Loucy (cell line): ENCODE measurements around the gene CBX4.

Experiments
- H2AFZ ChIP-seq: fragments of 200-600 bp; sonication (generic); 2 replicates; pipeline ENCODE4 v1.6.0; 2016; ENCODE audit warnings: antibody characterized with exemption, mild to moderate bottlenecking, low read length, moderate library complexity
- H3F3A ChIP-seq: fragments of 200-600 bp; 2 replicates; pipeline ENCODE4 v1.6.0; 2016; ENCODE audit warnings: antibody characterized with exemption, low read depth, mild to moderate bottlenecking
- H3K27me3 ChIP-seq: fragments of 200-600 bp; sonication (generic); 2 replicates; pipeline ENCODE4 v1.6.1; 2014; ENCODE audit warnings: low read length, mild to moderate bottlenecking; ENCODE audit not compliant: insufficient read depth, poor library complexity, severe bottlenecking
- H3K36me3 ChIP-seq: fragments of 200-600 bp; sonication (generic); 2 replicates; pipeline ENCODE4 v1.6.1; 2016; ENCODE audit warnings: low read length; ENCODE audit not compliant: insufficient read depth
- H3K4me1 ChIP-seq: fragments of 200-600 bp; sonication (generic); 2 replicates; pipeline ENCODE4 v1.5.1; 2014; ENCODE audit warnings: low read length, mild to moderate bottlenecking; ENCODE audit not compliant: insufficient read depth, poor library complexity, severe bottlenecking
- H3K4me2 ChIP-seq: fragments of 200-600 bp; sonication (generic); 2 replicates; pipeline ENCODE4 v1.6.0; 2014; ENCODE audit warnings: antibody characterized with exemption, low read length, low read depth, mild to moderate bottlenecking; ENCODE audit not compliant: poor library complexity, severe bottlenecking
- H3K4me3 ChIP-seq: fragments of 200-600 bp; sonication (generic); 2 replicates; pipeline ENCODE4 v1.5.1; 2014; ENCODE audit warnings: low read length, mild to moderate bottlenecking, mixed read lengths; ENCODE audit not compliant: poor library complexity, severe bottlenecking
- H3K79me2 ChIP-seq: fragments of 200-600 bp; sonication (generic); 2 replicates; pipeline ENCODE4 v1.6.1; 2014; ENCODE audit warnings: low read length; ENCODE audit not compliant: insufficient read depth
- H3K9ac ChIP-seq: fragments of 200-600 bp; sonication (generic); 2 replicates; pipeline ENCODE4 v1.6.0; 2014; ENCODE audit warnings: mild to moderate bottlenecking, low read depth, low read length, moderate library complexity; ENCODE audit not compliant: poor library complexity, severe bottlenecking
- H3K9me2 ChIP-seq: fragments of 200-600 bp; sonication (generic); replicated peaks from 2 replicates; pipeline ENCODE4 v1.6.1; 2016; ENCODE audit warnings: low read depth, low read length, mixed read lengths
- H3K9me3 ChIP-seq: fragments of 200-600 bp; sonication (generic); 2 replicates; pipeline ENCODE4 v1.6.1; 2014; ENCODE audit warnings: mild to moderate bottlenecking, antibody characterized with exemption, low read length, low read depth; ENCODE audit not compliant: insufficient read depth
- H4K20me1 ChIP-seq: fragments of 200-600 bp; sonication (generic); 2 replicates; pipeline ENCODE4 v1.6.0; 2014; ENCODE audit warnings: antibody characterized with exemption, low read length, mild to moderate bottlenecking; ENCODE audit not compliant: insufficient read depth, poor library complexity, severe bottlenecking
- CTCF ChIP-seq: fragments of 200-600 bp; sonication (generic); conservative IDR thresholded peaks from 2 replicates; pipeline ENCODE4 v1.5.1; 2014; ENCODE audit warnings: mild to moderate bottlenecking, antibody characterized with exemption, low read length
- EZH2phosphoT487 ChIP-seq: fragments of 200-600 bp; IDR thresholded peaks from 2 replicates; pipeline ENCODE4 v1.6.1; 2018; ENCODE audit warnings: antibody characterized with exemption, mild to moderate bottlenecking, moderate library complexity, borderline replicate concordance

Gene CBX4

GRCh38 chr17:79814127-79814973 is 24.9 kb downstream of the CBX4 start:
- no peak overlapping the region for H2AFZ ChIP-seq
- peak overlapping the region; percentile 66 for H3K4me2 ChIP-seq
- no peaks in the 10 kb centered on the region for H3K36me3 ChIP-seq
- no peaks in the 10 kb centered on the region for H3F3A ChIP-seq
- peaks cover 16% of the 10 kb centered on the region for H3K4me1 ChIP-seq
- TF ChIP-seq CTCF = no peak
- TF ChIP-seq EZH2phosphoT487 = no peak
- peak overlapping the region; percentile 81 for H3K9ac ChIP-seq
- H3K27me3 ChIP-seq = no peaks in the 10 kb centered on the region
- no peaks in the 10 kb centered on the region for H3K9me2 ChIP-seq
- peaks cover 20% of the 10 kb centered on the region; the same call in 1 of the 2 replicates for H3K79me2 ChIP-seq
- H3K9me3 ChIP-seq = no peaks in the 10 kb centered on the region
- no peaks in the 10 kb centered on the region for H4K20me1 ChIP-seq
- H3K4me3 ChIP-seq = peak overlapping the region; percentile 69

DNA sequence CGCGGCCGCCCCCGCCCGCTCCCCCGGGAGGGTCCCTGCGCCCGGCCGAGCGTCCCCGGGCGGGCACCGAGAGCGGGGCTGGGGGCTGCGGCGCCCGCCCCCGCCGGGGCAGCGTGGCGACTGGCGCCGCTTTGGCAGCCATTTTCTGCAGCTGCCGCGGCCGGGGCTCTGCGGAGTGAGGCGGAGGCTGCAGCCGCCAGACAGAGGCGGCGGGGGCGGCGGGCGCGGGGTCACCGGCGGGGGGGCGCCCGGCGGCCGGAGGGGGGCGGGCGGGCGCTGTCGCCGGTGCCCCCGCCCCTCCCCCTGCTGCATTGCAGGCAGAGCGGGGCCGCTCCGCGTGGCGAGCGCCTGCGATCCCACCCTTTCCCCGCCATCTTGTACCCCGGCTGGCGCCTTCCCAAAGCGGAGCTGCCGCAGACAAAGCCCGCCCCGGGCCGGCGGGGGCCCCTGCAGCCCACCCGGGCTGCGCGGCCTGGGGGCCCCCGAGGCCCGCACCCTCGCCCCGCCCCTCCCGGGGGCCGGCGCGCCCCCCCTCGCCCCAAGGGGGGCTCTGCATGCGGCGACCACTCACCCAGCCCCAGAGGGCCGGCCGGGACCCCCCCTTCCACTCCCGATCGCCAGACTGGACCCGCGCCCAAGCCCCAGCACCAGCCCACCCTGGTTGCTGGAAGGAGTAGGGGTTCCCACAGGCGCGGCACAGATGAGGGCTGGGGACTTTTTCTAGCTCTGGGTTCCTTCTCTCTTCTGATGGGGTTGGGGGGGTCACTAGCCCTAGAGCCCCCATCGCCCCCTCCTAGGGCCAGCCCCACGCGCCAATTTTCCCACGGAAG is 25.7 kb downstream of the CBX4 start:
- TF ChIP-seq EZH2phosphoT487 (no peak), CTCF (no peak)
- Histone ChIP-seq H3K4me2 (peak overlapping the region; percentile 66), H3K36me3 (no peaks in the 10 kb centered on the region), H4K20me1 (no peaks in the 10 kb centered on the region), H3K4me3 (peak overlapping the region; percentile 80), H3K9ac (peak overlapping the region; percentile 98), H3K9me2 (no peaks in the 10 kb centered on the region), H2AFZ (no peak overlapping the region), H3K9me3 (no peaks in the 10 kb centered on the region), H3K79me2 (peaks cover 20% of the 10 kb centered on the region; the same call in 1 of the 2 replicates), H3K4me1 (peaks cover 20% of the 10 kb centered on the region), H3K27me3 (no peaks in the 10 kb centered on the region), H3F3A (no peaks in the 10 kb centered on the region)

DNA sequence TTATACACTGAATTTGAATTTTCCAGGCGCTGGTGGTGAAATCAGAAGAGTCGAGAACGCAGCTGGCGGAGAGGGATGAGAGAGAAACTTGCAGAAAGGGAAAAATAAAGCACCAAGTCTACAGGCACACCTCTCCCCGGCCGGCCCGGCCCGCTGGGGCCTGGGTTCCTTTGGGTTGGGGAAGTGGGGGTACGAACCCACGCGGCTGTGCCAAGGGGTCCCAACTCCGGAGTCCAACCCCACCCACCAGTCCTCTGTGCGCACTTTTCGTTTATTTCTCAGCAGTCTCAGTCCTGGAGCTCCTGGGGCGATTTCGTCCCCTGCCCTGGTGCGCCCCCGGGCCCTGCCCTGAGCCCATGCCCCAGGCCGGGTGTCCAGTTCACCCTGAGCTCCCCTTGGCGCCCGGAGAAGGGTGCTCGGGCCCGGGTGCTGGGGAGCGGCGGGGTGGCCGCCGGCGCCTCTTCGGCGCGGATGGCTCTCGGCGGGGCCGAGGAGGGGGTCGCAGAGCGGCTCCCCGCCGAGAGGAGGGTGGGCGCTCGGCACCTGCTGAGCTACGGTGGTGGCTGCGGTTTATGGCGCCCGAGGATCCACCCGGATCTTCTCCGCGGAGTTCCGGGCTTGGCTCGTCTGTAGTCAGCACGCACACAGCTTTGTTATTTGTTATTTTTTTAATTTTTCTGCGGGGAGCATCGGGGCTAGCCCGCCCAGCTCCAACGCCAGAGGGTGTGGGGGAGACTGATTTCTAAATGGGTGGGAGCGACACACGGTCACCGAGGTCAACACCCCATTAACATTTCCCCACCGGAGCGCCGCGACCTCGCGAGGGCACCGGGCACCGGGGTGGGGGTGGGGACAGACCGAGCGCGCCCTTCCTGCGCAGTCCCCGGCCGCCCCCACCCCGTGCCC is 26.6 kb downstream of the CBX4 start:
- no peaks in the 10 kb centered on the region for H3K9me2 ChIP-seq
- H3K9ac ChIP-seq = peak overlapping the region; percentile 98
- H3K4me3 ChIP-seq = peak overlapping the region; percentile 80
- H3K4me1 ChIP-seq = peaks cover 29% of the 10 kb centered on the region
- H3K4me2 ChIP-seq = peak overlapping the region; percentile 100
- H3K27me3 ChIP-seq = no peaks in the 10 kb centered on the region
- H4K20me1 ChIP-seq = no peaks in the 10 kb centered on the region
- H3F3A ChIP-seq = 0 out of 2 replicates have a peak, but pooled peaks cover 5% of the 10 kb centered on the region
- H3K9me3 ChIP-seq = no peaks in the 10 kb centered on the region
- H3K36me3 ChIP-seq = no peaks in the 10 kb centered on the region
- peak overlapping the region; percentile 35; the same call in 1 of the 2 replicates for H2AFZ ChIP-seq
- no peak for TF ChIP-seq EZH2phosphoT487
- no peak for TF ChIP-seq CTCF
- H3K79me2 ChIP-seq = peaks cover 20% of the 10 kb centered on the region; the same call in 1 of the 2 replicates
